ENCODE data around the gene HIRA. TPM values are rescaled to one million over a fixed set of nuclear protein-coding genes. Genes with fewer than 3 reads are reported as not detected.

Gene HIRA, protein sequence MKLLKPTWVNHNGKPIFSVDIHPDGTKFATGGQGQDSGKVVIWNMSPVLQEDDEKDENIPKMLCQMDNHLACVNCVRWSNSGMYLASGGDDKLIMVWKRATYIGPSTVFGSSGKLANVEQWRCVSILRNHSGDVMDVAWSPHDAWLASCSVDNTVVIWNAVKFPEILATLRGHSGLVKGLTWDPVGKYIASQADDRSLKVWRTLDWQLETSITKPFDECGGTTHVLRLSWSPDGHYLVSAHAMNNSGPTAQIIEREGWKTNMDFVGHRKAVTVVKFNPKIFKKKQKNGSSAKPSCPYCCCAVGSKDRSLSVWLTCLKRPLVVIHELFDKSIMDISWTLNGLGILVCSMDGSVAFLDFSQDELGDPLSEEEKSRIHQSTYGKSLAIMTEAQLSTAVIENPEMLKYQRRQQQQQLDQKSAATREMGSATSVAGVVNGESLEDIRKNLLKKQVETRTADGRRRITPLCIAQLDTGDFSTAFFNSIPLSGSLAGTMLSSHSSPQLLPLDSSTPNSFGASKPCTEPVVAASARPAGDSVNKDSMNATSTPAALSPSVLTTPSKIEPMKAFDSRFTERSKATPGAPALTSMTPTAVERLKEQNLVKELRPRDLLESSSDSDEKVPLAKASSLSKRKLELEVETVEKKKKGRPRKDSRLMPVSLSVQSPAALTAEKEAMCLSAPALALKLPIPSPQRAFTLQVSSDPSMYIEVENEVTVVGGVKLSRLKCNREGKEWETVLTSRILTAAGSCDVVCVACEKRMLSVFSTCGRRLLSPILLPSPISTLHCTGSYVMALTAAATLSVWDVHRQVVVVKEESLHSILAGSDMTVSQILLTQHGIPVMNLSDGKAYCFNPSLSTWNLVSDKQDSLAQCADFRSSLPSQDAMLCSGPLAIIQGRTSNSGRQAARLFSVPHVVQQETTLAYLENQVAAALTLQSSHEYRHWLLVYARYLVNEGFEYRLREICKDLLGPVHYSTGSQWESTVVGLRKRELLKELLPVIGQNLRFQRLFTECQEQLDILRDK
- 87.6 TPM for polyA plus RNA-seq (2012; ENCODE audit: insufficient read depth, insufficient read length, low read depth)

DNA sequence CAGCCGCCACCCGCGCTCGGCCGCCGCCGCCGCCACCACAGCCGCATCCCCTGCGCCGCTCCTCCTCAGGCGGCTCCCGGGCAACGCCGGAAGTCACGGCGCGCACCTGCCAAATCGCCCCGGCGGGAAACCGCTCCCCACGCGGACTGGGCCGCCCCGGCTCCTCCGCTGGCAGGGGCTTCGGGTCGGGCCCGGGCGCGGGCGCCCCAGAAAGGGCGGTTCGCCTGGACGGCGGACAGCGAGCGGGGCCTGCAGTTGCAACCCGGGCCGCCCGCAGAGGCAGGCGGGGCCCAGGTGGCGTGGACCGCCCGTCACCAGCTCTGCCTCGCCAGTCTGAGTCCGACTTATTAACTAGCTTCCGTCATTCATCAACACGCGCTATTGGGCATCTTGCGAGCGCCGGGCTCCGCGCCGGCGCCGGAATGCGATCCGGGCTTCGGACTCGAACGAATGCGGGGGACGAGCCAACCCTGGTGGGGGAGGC, at the start of gene HIRA:
HIRA (minus strand) TSS at position 85 of the 484 bp plus-strand sequence. CDS start 257 bp downstream, outside the sequence.
- Histone ChIP-seq H3K27me3 (no peaks in the 10 kb centered on the region), H3K9me3 (no peaks in the 10 kb centered on the region), H3K36me3 (peaks cover 23% of the 10 kb centered on the region), H3K4me3 (ENCODE audit: low read depth, low read length) (peak within 1 kb of the TSS; percentile 99), H3K4me1 (0 out of 2 replicates have a peak, but pooled peaks cover 4% of the 10 kb centered on the region)
- DNase-seq, result peak; percentile 86
- TF ChIP-seq, protein P1, sequence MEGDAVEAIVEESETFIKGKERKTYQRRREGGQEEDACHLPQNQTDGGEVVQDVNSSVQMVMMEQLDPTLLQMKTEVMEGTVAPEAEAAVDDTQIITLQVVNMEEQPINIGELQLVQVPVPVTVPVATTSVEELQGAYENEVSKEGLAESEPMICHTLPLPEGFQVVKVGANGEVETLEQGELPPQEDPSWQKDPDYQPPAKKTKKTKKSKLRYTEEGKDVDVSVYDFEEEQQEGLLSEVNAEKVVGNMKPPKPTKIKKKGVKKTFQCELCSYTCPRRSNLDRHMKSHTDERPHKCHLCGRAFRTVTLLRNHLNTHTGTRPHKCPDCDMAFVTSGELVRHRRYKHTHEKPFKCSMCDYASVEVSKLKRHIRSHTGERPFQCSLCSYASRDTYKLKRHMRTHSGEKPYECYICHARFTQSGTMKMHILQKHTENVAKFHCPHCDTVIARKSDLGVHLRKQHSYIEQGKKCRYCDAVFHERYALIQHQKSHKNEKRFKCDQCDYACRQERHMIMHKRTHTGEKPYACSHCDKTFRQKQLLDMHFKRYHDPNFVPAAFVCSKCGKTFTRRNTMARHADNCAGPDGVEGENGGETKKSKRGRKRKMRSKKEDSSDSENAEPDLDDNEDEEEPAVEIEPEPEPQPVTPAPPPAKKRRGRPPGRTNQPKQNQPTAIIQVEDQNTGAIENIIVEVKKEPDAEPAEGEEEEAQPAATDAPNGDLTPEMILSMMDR (IDR thresholded peaks at IDR 0.05; ENCODE audit: low read depth, low read length), result no peak

DNA sequence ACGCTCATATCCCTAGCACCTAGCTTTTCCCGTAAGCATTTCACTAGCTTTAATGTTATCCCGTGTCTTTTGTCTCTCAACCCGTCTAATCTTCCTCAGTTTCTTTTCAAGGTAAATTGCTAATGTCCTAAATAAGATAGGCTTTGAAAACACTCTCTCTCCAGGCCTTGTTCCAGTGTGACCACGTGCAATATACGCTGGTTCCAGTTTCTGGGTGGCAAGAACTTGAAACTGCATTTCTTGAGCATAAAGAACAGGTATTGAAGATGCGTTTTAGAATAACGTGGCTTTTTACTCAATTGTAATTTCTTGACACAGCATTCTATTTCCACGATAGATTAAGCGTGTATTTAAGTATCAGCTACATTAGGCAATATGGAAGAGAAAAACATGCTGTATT, 49.3 kb upstream of the HIRA start:
- peaks cover 34% of the 10 kb centered on the region for H3K36me3 ChIP-seq
- DNase-seq, result no peak
- TF ChIP-seq, protein P1 (IDR thresholded peaks at IDR 0.05; ENCODE audit: low read depth, low read length), result no peak
- no peaks in the 10 kb centered on the region for H3K4me1 ChIP-seq
- peak overlapping the region; percentile 82 for H3K4me3 ChIP-seq (ENCODE audit: low read depth, low read length)
- H3K27me3 ChIP-seq, result no peaks in the 10 kb centered on the region
- no peaks in the 10 kb centered on the region for H3K9me3 ChIP-seq

DNA sequence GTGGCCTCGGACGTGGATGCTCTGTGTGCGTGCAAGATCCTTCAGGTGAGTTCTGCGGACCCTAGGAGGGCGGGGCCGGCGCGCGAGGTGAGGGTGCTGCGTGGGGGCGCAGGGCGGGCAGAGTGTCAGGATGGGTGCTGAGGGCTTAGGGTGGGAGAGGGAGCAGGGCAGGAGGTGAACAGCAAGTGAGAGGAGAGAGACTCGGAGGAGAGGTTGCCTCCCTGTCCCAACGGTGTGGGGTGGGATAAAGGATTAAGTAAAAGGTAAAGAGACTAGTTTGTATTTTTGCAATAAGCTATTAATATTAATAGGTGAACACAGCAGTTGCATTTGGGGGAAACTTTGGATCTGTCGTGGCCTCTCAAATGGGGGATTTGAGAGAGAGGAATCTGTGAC, 48.6 kb upstream of the HIRA start:
- H3K27me3 ChIP-seq, result no peaks in the 10 kb centered on the region
- peaks cover 28% of the 10 kb centered on the region for H3K36me3 ChIP-seq
- TF ChIP-seq, protein P1 (IDR thresholded peaks at IDR 0.05; ENCODE audit: low read depth, low read length), result no peak
- peak; percentile 24 for DNase-seq
- H3K9me3 ChIP-seq, result no peaks in the 10 kb centered on the region
- H3K4me1 ChIP-seq, result no peaks in the 10 kb centered on the region
- H3K4me3 ChIP-seq (ENCODE audit: low read depth, low read length), result peak overlapping the region; percentile 82

DNA sequence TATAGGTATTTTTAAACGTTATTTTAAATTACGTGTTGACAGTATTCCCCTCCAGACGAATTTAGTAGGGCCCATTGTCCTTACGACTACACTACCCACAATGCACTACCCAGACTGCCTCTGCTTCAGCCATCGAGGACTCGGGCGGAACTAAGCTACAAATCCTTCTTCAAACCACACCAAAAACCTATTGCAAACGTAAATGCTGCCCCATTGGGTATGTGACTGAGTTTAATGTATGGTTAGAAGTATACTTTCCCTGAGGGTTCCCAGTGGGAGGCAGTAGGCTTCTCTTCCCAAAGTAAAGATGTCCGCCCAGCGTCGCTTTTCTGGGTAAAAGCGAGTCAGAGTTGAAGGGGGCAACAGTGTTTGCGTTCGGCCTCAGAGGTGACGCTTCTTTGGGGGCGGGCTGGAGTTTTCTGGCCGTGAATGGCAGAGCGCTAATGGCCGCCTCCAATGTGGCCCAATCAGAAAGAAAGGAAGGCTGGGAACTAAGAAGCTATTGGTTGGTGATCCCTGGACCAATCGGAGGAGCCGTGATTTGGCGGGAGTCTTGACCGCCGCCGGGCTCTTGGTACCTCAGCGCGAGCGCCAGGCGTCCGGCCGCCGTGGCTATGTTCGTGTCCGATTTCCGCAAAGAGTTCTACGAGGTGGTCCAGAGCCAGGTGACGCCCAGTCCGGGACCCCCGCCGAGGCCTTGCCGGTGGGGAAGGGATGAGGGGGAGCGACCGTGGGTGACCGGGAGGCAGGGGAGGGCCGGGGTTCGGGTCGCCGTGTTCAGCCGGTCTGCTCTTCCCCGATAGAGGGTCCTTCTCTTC, 48.0 kb upstream of the HIRA start, which contains the start of gene CDC45:
CDC45 (plus strand) TSS at position 566 of the 818 bp plus-strand sequence; CDS start at position 615, 49 bp downstream.
- TF ChIP-seq, protein P1 (IDR thresholded peaks at IDR 0.05; ENCODE audit: low read depth, low read length), result no peak
- H3K36me3 ChIP-seq, result peaks cover 27% of the 10 kb centered on the region

DNA sequence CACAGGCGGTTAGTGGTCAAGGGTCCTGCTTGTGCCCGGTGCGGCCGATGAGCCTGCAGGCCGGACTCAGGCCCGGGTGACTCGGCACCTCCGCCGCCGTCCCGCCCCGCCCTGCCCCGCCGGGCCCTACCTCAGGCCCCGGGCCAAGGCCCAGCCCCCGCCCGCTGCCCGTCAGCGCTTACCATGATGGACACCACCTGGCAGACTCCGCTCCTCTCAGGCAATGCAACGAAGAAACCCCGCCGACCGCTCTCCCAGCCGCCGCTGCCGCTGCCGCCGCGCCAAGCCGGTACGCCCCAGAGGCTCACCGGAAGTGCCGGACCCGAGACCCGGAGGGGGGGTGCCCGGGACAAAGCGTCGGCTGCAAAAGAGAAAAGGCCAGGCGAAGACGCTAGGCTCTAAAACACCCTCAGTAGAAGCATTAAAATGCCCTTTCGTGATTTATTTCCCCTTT, 47.4 kb upstream of the HIRA start, which contains the start of gene UFD1:
UFD1 (minus strand) TSS at position 293 of the 454 bp plus-strand sequence; CDS start at position 185, 108 bp downstream.
- Histone ChIP-seq H3K4me3 (ENCODE audit: low read depth, low read length) (peak within 1 kb of the TSS; percentile 82), H3K4me1 (no peaks in the 10 kb centered on the region), H3K36me3 (peaks cover 27% of the 10 kb centered on the region), H3K27me3 (no peaks in the 10 kb centered on the region), H3K9me3 (no peaks in the 10 kb centered on the region)
- peak; percentile 89 for DNase-seq
- TF ChIP-seq, protein P1 (IDR thresholded peaks at IDR 0.05; ENCODE audit: low read depth, low read length), result no peak

More for the DNA sequence above, 48.0 kb upstream of the HIRA start, which contains the start of gene CDC45:
- Histone ChIP-seq H3K27me3 (no peaks in the 10 kb centered on the region), H3K4me1 (no peaks in the 10 kb centered on the region), H3K9me3 (no peaks in the 10 kb centered on the region), H3K4me3 (ENCODE audit: low read depth, low read length) (peak within 1 kb of the TSS; percentile 82)
- DNase-seq, result peak; percentile 95
